Measurements from ENCODE around the gene KCTD1.
A peak's percentile ranks its signal among the peaks of the same experiment; 100 is the strongest.

KCTD1 gene

DNA sequence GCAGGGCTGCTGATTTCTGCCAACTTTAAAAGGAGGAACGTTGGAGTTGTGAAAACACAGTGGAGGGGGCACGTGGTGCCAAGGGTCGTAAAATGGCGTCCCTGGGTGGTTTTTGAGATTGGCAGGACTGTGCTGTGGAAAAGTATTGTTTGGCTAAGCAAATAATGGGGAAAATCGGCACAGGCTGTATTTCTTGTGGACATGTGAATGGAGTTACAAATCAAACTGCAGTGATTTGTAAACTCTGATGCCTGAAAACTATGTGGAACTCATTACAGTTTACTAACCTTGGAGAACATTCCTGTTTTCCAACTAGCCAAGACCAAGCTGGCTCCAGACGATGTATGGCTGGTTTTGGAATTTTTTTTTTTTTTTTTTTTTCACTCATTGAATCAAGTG is 68.7 kb downstream of the KCTD1 start:
- DNase-seq, result no peak

DNA sequence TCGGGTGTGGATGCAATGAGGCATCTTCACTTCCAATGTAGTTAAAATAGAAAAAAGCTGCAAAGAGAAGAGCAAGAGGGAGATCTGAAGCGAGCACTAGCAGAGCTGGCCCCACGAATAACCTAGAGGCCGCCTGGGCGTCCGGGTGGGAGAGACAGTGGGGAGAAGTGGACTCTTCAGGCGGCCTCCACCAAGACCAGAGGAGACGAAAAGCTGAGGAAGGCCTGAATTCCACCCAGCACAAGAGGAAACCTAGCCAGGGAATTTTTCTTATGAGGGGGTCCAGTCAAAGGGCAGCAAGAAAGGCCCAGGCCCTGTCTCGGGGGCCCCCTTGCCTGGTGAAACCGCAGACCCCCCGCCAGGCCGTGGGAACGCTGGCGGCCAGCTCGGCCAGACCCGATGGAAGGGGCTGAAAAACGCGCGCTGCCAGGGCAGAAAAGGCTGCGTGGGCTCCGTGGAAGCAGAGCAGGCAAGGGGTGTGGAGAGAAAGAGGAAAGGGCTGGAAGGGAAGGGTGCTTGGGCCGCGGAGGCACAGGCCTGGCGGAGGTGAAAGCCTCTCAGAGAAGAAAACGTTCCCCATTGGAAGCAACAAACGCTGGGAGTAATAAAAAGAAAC is 69.2 kb downstream of the KCTD1 start:
- DNase-seq, result no peak

DNA sequence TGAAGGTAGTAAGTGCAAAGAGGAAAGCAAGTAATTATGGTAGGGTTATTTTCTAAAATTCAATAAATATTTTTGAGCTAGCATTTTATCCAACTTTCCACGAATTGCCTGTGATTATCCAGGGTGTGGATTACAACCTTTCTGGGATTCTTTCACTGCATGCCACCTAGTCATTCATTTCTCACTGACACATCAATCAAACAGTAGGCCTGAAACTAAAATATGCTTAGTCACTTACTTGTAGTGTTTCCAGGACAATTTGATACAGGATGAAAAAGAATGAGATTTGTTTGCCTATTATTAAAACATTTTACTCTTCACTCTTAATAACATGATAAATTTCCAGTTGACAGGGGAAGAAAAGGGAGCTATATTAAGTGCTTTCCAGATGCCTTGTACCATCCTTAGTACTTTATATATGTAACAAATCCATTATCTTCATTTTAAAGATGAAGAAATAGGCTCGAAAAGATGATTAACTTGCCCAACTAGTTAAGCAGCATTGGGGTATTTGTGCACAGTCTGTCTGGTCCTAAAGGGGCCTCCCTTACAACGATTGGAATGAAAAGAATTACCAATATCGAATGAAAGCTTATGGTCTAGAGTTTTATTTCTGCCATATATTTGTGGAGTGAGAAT is 70.4 kb downstream of the KCTD1 start:
- DNase-seq, result no peak

DNA sequence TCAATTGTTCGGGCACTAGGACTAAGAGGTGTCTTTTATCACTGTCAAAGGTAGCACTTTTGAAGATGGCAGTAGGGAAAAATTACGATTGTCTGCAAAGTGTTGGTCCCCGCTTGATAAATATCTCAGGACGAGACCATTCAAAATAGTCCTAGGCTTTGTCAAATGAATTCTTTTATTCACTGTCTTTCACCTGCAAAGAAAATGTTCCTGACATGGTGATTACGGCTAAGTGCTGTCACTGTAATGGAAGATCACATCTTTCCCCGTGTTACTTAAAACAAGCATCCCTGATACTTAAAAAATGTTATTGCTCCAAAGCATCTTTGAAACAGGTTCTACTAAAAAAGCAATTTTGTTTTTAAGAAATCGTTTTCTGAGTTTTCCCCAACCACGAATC is 71.7 kb downstream of the KCTD1 start:
- no peak for DNase-seq

DNA sequence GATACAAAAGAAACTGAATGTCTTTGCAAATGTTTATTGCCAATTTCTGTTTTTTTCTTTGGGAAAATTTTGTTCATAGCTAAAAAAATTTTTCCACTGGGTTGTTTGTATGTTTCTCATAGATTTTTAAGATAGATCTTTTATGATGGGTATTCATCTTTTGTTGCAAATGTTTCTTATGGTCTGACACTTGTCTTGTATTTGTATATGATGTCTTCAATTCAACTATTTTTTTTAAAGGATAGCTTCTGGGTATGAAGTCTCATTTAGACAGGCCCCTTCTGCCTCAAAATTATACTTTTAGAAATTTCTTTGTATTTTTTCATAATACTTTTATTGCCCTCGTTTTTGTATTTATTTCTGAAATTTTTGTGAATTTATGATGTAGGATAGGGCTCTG is 73.8 kb downstream of the KCTD1 start:
- no peak for DNase-seq

DNA sequence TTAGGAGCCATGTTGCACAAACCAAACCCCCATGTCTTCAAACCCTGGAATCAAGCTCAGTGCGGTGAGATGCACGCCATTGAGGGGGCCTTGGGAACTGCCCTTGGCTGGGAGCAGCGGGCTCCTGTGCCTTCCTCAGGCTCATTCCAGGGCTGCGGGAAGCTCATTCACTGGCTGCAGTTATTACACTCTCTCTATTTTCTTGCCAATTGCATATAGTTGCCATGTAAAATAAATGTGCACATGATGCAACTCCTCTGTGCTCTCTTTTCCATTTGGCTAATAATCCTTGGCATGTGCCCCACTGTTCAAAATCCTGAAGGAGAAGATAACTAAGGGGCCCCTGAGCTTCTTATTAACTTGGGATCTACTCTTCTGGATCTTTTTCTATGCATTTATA is 74.7 kb downstream of the KCTD1 start:
- no peak for DNase-seq

DNA sequence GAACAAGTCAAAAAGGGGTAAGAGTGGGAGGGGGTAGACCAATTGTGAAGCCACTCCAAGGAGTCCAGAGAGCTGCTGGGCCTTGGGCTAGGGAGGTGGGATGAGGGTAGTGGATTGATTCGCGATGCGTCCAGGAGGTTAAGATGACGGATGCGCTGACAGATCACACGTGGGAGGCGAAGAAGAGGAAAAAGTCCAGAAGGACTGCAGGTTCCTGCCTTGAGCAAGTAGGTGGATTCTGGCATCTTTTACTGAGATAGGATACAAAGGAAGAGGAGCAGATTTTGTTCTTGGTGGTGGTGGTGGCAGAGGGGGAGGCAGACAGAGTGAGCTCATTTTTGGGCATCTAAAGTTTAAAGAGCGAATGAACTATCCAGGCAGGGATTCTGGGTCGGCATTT is 76.5 kb downstream of the KCTD1 start:
- DNase-seq, result no peak

DNA sequence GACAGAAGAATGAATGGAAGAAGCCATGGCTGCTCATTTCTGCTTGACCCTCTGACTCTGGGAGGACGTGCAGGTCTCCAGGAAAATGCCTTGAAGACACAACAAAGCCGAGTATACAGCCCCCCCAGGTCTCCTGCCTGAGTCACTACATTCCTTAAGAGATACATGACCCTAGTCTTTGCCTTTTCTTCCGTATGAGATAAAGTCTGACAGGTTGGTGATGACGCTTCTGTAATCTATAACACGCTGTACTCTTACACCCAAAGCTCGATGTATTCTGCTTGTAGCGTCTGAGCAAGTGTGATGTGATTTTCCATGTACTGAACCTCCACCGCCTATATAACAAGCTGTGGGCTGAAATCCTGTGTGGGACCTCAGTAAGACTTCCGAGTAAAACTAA is 77.3 kb downstream of the KCTD1 start:
- no peak for DNase-seq

DNA sequence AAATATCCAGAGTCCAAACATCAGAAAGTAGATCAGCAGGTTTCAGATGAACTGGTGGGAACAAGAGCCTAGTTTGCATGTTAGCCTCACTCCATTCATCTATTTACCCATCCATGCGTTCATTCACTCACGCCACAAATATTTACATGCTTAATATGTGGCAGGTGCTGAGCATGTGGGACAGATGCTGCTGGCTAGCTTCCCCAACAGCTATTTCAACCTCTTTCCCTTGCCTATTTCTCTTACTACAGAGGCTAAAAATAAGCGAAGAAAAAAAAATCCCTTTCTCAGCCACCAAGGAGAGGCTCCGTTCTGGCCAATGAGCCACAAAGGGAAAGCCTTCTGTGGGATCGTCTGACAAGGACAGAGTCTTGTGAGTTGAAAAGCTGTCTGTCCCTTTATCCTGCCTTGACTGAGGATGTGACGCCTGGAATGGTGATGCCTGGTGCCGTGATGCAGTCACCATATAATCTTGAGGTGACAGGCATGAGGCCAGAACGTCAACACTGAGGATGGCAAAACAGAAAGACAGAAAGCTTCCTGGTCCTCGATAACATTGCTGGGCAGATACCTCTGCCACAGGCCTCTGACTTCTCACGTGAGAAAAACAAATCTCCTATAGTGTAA is 78.2 kb downstream of the KCTD1 start:
- no peak for DNase-seq

DNA sequence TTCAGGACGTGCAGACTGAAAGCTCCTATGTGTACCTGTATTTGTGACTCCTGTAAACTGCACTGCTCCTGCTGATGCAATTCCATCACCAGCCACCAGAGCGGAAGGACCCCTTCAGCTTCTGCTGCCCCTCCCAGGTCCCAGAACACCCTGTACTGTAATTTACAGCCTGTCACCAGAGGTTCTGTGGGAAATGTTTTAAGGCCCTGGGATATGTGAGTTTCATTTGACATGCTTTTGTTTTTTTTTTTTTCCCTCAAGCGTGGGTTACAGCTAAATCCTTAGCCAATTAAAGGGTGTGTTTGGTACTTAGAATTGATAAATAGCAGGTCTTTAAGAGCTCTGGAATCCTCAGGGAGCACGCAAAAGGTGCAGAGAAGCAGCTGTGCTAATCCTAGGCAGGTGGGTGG is 79.4 kb downstream of the KCTD1 start:
- DNase-seq, result no peak

DNA sequence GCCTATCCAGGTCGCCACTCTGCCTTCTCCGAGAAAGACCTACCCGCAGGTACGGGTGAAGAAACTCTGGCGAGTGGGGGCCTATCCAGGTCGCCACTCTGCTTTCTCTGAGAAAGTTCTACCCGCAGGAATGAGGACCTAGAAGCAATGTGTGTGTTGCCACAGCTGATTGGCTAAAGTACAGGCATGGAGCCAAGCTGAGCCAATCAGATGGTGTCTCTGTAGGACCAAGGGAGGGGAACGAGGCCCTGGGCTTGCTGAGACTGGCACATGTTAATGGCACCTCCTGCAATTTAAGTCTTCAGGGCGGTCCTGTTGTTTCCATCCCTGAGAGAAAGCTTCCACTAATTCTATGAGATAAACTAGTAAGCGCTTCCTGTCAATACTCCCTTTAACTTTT is 82.3 kb downstream of the KCTD1 start:
- DNase-seq, result no peak

DNA sequence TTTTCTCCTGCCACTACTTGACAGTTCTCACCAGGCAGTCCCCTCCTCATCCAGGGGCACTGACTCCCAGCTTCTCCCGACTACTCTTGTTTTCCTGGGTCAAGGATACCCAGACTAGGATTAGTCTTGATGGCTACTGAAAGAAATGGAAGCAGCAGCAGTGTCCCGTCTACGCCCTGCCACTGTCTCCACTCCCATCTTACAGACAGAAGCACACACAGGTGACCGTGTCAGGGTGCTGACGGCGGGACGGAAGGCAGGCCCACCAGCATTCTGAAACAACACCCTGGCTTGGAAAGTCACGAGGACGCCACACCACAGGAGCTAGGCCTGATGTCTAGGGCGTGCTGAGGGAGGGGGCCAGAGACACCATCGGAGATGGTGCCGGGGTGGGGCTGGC is 82.9 kb downstream of the KCTD1 start:
- no peak for DNase-seq

DNA sequence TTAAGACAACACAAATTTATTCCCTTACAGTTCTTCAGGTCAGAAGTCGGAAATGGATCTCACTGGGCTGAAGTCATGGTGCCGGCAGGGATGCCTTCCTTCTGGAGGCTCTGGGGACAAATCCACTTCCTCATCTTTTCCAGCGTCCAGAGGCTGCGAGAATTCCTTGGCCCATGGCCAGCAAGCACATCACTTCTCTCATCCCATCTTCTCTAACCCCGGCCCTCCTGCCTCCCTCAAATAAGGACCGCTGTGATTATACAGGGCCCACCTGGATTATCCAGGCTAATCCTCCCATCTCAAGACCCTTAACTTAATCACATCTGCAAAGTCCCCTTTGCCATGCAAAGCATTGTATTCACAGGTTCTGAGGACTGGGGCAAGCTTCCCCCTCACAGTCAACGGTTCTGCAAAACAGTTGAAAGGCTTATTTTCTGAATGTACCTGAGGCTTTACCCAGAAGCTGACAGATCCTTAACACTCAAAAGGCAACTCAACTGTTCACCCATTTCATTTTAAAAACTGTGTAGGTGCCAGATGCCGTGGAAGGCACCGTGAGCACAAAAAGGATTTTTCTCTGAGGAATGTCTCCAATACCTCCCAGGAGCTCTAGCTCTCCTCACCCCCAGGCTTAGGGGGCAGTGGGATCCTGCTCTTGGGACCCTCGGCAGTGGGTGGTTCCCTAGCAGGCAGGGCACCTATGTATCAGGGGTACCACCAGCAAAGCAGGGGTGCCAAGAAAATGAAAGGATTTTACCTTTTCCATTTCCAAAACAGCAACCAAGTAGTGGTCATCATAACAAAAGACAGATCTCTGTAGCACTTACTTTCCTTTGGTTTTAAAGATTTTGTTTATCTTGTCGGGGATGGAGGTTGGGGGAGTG is 84.0 kb downstream of the KCTD1 start:
- no peak for DNase-seq

DNA sequence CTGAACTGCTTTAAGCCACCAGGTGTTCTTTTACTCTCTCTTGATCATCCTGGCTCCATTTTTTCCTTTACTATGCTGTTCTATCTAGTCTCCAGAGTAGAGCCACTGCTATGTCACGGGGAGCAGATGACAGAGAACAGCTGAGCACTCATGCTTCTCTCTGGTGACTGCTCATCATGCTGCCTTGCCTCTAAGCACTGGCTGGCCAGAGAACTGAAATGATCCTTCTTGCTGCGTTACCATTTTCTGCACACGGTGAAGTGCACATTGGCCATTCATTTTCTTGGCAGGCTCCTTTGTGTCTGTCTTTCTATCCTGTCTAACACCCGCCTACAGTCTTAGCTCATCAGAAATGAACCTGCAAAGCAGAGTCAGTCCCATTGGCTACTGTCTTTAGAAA is 86.0 kb downstream of the KCTD1 start:
- no peak for DNase-seq

DNA sequence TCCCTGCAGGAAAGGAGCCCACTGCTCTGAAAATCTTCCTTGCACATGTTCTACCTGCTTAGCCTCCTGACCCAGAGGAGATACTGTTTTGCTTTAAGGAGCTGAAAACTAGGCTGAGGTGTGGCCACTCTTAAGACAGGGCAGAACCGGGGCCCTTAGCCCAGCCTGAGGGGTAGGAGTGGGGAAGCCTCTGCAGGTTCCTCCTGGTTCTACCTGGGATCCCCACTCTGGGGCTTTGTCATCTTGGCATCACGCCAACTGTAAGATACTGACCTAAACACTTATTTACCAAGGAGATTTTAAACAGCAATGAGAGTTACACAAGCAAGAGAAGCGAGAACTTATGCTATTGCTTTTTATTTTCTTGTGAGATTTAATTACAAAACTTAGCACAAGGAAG is 86.9 kb downstream of the KCTD1 start:
- DNase-seq, result no peak

DNA sequence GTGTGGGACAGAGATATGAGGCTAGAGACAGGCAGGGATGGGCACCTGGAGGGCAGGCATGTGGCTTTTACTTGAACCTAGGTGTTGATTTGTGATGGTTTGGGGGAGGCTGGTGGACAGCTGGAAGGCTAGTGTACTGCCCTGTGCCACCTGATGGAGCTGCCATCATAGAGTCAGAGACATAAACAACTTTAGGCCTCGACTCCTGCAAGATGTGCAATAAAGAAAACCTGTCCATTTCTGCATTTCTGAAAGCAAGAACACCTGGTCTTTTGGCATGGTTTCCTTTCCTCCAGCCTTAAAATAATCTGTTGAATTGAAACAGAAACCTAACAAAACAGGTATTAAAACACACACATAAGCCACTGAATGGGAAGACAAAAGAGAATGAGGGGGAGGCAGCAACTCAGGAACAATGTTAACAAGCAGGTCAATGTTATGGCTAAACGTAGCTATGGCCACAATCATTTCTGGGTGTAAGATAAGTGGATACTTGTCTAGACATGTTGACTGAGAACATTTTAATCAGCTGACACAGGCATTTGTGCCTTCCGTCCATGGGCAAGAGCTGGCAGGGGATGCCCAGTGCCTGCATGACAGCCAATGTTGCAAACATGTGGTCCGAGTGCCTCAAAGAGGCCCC is 87.8 kb downstream of the KCTD1 start:
- DNase-seq, result no peak

DNA sequence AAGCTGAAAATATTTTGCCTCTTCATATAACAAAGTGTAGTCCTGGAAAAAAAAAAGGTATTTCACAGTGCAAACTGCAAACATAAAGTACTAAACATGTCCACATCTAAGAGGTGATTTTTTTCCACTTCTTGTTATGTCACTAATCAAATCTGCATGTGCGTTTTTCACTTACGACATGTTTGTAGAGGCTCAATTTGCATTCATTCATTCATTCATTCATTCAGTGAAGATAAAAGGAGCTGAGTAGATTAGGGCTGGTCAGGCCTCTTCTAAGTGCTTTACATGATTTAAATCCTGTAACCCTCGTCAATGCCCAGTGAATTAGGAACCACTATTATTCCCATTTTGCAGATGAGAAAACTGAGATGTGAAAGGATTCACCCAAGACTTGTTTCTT is 88.5 kb downstream of the KCTD1 start:
- no peak for DNase-seq

DNA sequence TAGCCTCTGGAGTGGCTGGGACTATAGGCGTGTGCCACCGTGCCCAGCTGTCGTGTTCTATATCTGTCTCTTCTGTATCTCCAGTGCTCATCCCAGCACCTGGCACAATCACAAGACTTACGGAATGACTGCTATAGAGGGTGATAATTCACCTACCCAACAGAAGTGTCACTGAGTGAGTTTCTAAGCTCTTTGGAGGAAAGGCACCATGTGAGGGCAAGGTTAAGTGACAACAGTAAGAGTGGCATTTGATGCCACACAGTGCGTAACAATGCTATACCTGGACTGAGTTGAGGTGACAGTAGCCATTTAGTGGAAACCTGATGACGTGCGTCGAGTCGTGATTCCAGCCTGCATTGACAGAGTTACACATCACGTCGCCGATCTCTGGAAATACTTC is 89.0 kb downstream of the KCTD1 start:
- no peak for DNase-seq

DNA sequence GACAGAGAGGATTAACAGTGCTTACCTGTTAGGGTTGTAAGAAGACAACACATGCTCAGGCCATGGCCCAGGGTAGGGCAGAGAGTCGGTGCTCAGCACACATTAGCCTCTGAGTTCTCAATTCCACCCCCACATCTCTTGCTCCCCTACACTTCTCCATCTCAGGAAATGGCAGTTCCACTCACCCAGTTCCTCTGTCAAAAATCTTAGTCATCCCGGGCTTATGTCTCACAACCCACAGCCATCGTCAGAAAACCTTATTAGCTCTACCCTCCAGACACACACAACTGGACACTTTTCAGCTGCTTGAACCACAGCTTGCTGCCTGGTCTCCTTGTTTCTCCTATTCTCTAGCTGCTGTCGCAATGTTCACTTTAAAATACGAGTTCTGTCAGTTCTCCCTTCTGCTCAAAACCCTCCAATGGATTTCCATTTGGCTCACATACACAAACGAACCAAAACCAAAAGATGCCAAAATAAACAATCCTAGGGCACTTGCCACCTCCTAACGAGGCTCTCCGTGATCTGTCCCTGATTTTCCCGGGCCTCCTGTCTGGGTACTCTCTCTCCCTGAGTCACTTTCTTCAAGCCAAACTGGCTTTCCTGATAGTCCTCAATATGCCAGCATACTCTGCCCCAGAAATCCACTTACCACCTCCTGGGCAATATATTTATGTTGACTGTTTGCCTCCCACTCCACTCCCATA is 89.7 kb downstream of the KCTD1 start:
- no peak for DNase-seq

DNA sequence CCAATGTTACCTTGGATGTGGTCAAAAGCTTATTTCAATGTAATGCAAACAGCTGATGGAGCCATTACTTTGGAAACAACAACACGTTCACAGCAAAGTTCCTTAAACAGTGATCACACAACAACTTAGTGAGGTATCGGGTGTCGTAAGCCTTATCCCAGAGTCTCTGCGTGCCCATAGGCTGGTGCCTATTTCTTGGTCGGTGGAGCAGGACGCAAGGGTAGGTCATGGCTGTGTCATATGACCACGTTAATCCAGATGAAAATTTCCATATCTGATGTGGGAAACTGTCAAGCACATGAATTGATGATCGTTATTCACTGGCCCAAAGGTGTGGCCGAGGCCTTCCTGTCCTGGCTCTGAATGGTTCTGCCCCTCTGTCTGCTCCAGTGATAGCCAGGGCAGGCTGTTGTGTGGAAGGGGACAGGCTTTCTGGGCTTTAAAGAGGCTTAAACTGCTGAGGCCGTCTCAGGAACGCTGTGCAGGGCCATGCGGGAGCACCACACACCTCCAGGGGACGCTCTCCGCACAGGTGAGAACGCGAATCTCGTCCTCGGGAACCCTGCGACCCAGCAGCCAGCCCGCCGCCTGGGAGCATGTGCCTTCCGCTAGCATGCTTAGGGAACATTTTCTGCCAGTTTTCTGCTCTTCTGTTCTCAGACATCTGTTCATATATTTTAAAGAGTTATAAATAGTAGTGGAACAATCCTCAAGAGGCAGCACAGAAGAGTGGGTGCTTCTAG is 90.6 kb downstream of the KCTD1 start:
- DNase-seq, result peak; percentile 33

DNA sequence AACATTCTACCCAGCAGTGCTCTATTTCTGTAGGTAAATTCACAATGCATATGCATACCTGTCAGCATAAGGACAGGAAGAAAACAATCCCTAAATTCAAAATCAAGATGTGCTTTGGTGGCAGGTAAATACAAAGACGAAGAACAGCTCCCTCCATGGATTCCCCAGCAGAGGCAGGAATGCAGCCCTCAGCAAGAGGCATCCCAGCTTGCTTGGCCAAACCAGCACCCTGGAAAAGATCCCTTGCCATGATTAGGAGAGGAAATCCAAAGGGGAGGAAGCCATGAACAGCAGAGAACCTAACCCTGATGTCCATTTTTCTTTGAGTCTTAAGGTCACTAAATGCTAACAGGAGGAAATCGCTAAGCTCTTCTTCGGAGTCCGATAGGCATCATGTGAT is 91.2 kb downstream of the KCTD1 start:
- DNase-seq, result no peak

DNA sequence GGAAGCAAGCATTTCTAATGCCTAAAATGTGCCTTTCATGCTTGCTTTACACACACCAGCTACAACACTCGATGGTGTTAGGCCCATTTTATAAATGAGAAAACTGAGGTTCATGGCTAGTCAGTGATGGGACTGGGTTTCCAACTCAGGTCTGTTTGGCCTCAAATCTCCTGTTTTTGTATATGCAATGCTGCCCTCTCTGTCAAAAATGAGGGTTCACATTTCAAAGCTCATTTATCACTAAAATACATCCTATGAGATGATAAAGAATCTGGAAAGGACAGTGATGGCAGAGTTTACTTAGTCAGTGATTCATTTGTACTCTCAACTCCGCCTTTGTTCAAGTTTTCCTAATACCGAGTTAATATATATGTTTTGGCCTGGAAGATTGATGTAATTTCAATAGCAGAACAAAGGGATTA is 92.3 kb downstream of the KCTD1 start:
- no peak for DNase-seq

Data from 8988T (cell line).